H1 (cell line): Measurements from ENCODE around the gene AKR1D1. TPM values are rescaled to one million over a fixed set of nuclear protein-coding genes. Genes with fewer than 3 reads are reported as not detected.

Experiments
- CTCF ChIA-PET: fragments of 300-600 bp; sonication (Branson Sonifier 250); formaldehyde crosslinking; loops from one replicate; lab custom pipeline; 2021; ENCODE audit not compliant: partially characterized antibody; lab: Charles Lee
- POLR2A ChIA-PET: fragments of 300-600 bp; sonication (Branson Sonifier 250); formaldehyde crosslinking; loops from one replicate; lab custom pipeline; 2021; ENCODE audit warnings: inconsistent platforms; ENCODE audit not compliant: partially characterized antibody; lab: Charles Lee
- DNase-seq, 2 experiments: peaks; one replicate each; pipeline versions ENCODE4 v3.0.0 to v3.0.0-alpha.2; 2010 to 2022; ENCODE audit warnings: low spot score in 2 of 2, low read depth in 1 of 2, mixed read lengths in 1 of 2
- FAIRE-seq: peaks from 2 replicates; lab custom pipeline; 2011; peaks lifted over from hg19 to GRCh38; lab: Jason Lieb, UNC
- H2AFZ ChIP-seq: 2 replicates; pipeline ENCODE4 v1.8.1; 2012; ENCODE audit warnings: low read length, inconsistent platforms
- H2AK5ac ChIP-seq: 2 replicates; pipeline ENCODE4 v1.6.1; 2013; ENCODE audit warnings: low read depth, low read length
- H2BK120ac ChIP-seq: replicated peaks from 2 replicates; pipeline ENCODE3; 2013; ENCODE audit warnings: low read depth, low read length, inconsistent platforms
- H2BK12ac ChIP-seq: 2 replicates; pipeline ENCODE4 v1.6.1; 2013; ENCODE audit warnings: low read depth, low read length
- H2BK15ac ChIP-seq: 2 replicates; pipeline ENCODE4 v1.6.1; 2013; ENCODE audit warnings: low read length
- H2BK20ac ChIP-seq: 2 replicates; pipeline ENCODE4 v1.6.1; 2013; ENCODE audit warnings: low read length
- H2BK5ac ChIP-seq: 2 replicates; pipeline ENCODE4 v1.6.1; 2013; ENCODE audit warnings: low read depth, low read length
- H3K14ac ChIP-seq: 2 replicates; pipeline ENCODE4 v1.6.1; 2013; ENCODE audit warnings: inconsistent platforms; ENCODE audit not compliant: insufficient read length
- H3K18ac ChIP-seq: 2 replicates; pipeline ENCODE4 v1.6.1; 2013; ENCODE audit warnings: low read length; ENCODE audit errors: extremely low read depth
- H3K23ac ChIP-seq: 2 replicates; pipeline ENCODE4 v1.6.1; 2013; ENCODE audit warnings: inconsistent platforms; ENCODE audit not compliant: insufficient read length
- H3K23me2 ChIP-seq: 2 replicates; pipeline ENCODE4 v1.6.1; 2013; ENCODE audit warnings: low read depth, low read length
- H3K27ac ChIP-seq: 2 replicates; pipeline ENCODE4 v1.6.1; 2011; ENCODE audit warnings: low read depth, low read length, inconsistent platforms
- H3K27me3 ChIP-seq, 4 experiments: replicated peaks in 1 of 4; 1 replicate in 1 of 4; 2 replicates in 3 of 4; pipeline versions ENCODE4 v1.6.1 to v1.8.1; 2011 to 2013; ENCODE audit warnings: low read length in 3 of 4, mild to moderate bottlenecking in 3 of 4, inconsistent platforms in 2 of 4, mixed read lengths in 2 of 4, moderate library complexity in 1 of 4; ENCODE audit not compliant: control insufficient read depth in 3 of 4, insufficient read depth in 3 of 4; ENCODE audit errors: extremely low read depth in 1 of 4
- H3K36me3 ChIP-seq, 4 experiments: 2 replicates each; pipeline versions ENCODE4 v1.6.1 to v1.8.1; 2011 to 2013; ENCODE audit warnings: mild to moderate bottlenecking in 4 of 4, low read length in 3 of 4, moderate library complexity in 2 of 4, control low read depth in 1 of 4, inconsistent platforms in 1 of 4; ENCODE audit not compliant: insufficient read depth in 4 of 4, control insufficient read depth in 2 of 4
- H3K4ac ChIP-seq: replicated peaks from 2 replicates; pipeline ENCODE3; 2013; ENCODE audit warnings: low read length, low read depth, mixed read lengths, inconsistent platforms; ENCODE audit not compliant: insufficient read length
- H3K4me1 ChIP-seq, 4 experiments: replicated peaks in 1 of 4; 1 replicate in 1 of 4; 2 replicates in 3 of 4; pipeline versions ENCODE4 v1.6.1 to v1.8.1; 2011 to 2013; ENCODE audit warnings: low read length in 3 of 4, inconsistent platforms in 2 of 4, mixed read lengths in 1 of 4; ENCODE audit not compliant: insufficient read depth in 4 of 4, control insufficient read depth in 3 of 4
- H3K4me2 ChIP-seq, 2 experiments: 2 replicates each; pipeline versions ENCODE4 v1.6.1 to v1.8.1; 2011 to 2013; ENCODE audit warnings: low read depth in 2 of 2, low read length in 2 of 2, control low read depth in 1 of 2, inconsistent platforms in 1 of 2, mild to moderate bottlenecking in 1 of 2; ENCODE audit not compliant: insufficient read depth in 1 of 2
- H3K4me3 ChIP-seq, 4 experiments: fragments of 200-600, 300-600 bp in 1 of 4; sonication (generic), shearing (Covaris generic), sonication (Bioruptor Twin) in 1 of 4; 2 replicates each; pipeline versions ENCODE4 v1.5.1 to v1.8.1; 2011 to 2016; ENCODE audit warnings: low read length in 4 of 4, low read depth in 3 of 4, control low read depth in 2 of 4, inconsistent platforms in 2 of 4, mild to moderate bottlenecking in 2 of 4, mixed read lengths in 1 of 4, moderate library complexity in 1 of 4; ENCODE audit not compliant: insufficient read depth in 2 of 4; ENCODE audit errors: extremely low read depth in 1 of 4
- H3K56ac ChIP-seq: replicated peaks from 2 replicates; pipeline ENCODE3; 2013; ENCODE audit warnings: low read depth, mild to moderate bottlenecking, mixed read lengths, low read length, inconsistent platforms; ENCODE audit not compliant: insufficient read length
- H3K79me1 ChIP-seq: 2 replicates; pipeline ENCODE4 v1.6.1; 2013; ENCODE audit warnings: low read depth, low read length, control low read depth
- H3K79me2 ChIP-seq, 2 experiments: 2 replicates each; pipeline versions ENCODE4 v1.6.1 to v1.8.1; 2012 to 2013; ENCODE audit warnings: low read length in 2 of 2, mild to moderate bottlenecking in 2 of 2, inconsistent platforms in 1 of 2; ENCODE audit not compliant: insufficient read depth in 2 of 2, control insufficient read depth in 1 of 2
- H3K9ac ChIP-seq, 4 experiments: replicated peaks in 1 of 4; 1 replicate in 1 of 4; 2 replicates in 3 of 4; pipeline versions ENCODE4 v1.6.1 to v1.8.1; 2011 to 2013; ENCODE audit warnings: low read depth in 3 of 4, low read length in 3 of 4, control low read depth in 2 of 4, mild to moderate bottlenecking in 2 of 4, moderate library complexity in 2 of 4, inconsistent platforms in 1 of 4; ENCODE audit errors: extremely low read depth in 1 of 4
- H3K9me3 ChIP-seq, 2 experiments: 2 replicates each; pipeline versions ENCODE4 v1.6.1 to v1.8.1; 2012 to 2013; ENCODE audit warnings: mild to moderate bottlenecking in 2 of 2, moderate library complexity in 2 of 2, control low read depth in 1 of 2, inconsistent platforms in 1 of 2, low read depth in 1 of 2, low read length in 1 of 2, mixed read lengths in 1 of 2; ENCODE audit not compliant: insufficient read depth in 2 of 2
- H4K20me1 ChIP-seq, 2 experiments: replicated peaks in 1 of 2; 2 replicates each; pipeline versions ENCODE3 to v1.8.1; 2011 to 2013; ENCODE audit warnings: inconsistent platforms in 2 of 2, low read length in 2 of 2, mild to moderate bottlenecking in 1 of 2; ENCODE audit not compliant: insufficient read depth in 2 of 2, control insufficient read depth in 1 of 2
- H4K5ac ChIP-seq: 2 replicates; pipeline ENCODE4 v1.6.1; 2013; ENCODE audit warnings: low read length, low read depth, mixed read lengths, inconsistent platforms; ENCODE audit not compliant: insufficient read length
- H4K8ac ChIP-seq: 2 replicates; pipeline ENCODE4 v1.8.0; 2013; ENCODE audit warnings: mild to moderate bottlenecking, moderate library complexity, low read length, inconsistent platforms; ENCODE audit not compliant: insufficient read depth; ENCODE audit errors: extremely low read depth
- H4K91ac ChIP-seq: replicated peaks from 2 replicates; pipeline ENCODE3; 2013; ENCODE audit warnings: low read length, mixed read lengths, inconsistent platforms; ENCODE audit not compliant: insufficient read length
- BRCA1 ChIP-seq: IDR thresholded peaks from 2 replicates; pipeline ENCODE4 v1.6.1; 2012; ENCODE audit warnings: low read depth, low read length, improper control_type of control experiment
- CTCF ChIP-seq, 3 experiments: IDR thresholded peaks; 1 replicate in 2 of 3; 2 replicates in 1 of 3; pipeline versions ENCODE4 v1.5.1 to v1.6.1; 2011; ENCODE audit warnings: low read length in 3 of 3, mild to moderate bottlenecking in 3 of 3, inconsistent platforms in 2 of 3, low read depth in 1 of 3, moderate library complexity in 1 of 3; ENCODE audit not compliant: insufficient read depth in 1 of 3; ENCODE audit errors: control extremely low read depth in 1 of 3
- FOSL1 ChIP-seq: IDR thresholded peaks from 2 replicates; pipeline ENCODE4 v1.6.1; 2011; ENCODE audit warnings: mild to moderate bottlenecking, low read depth, low read length, moderate library complexity; ENCODE audit not compliant: insufficient read depth
- KDM1A ChIP-seq: fragments of 200-600, 300-600 bp; sonication (generic); IDR thresholded peaks from 2 replicates; pipeline ENCODE4 v1.7.1; 2016; ENCODE audit warnings: mild to moderate bottlenecking, low read length, borderline replicate concordance
- KDM4A ChIP-seq: IDR thresholded peaks from one replicate; pipeline ENCODE4 v1.7.1; 2012; ENCODE audit warnings: low read depth, mild to moderate bottlenecking, moderate library complexity, low read length, inconsistent platforms; ENCODE audit not compliant: severe bottlenecking
- WGBS, 2 experiments: shearing (Covaris generic) in 1 of 2; methylation state at CpG; one replicate each; pipeline versions ENCODE4 v1.1.6 to v1.1.7; 2013 to 2015; ENCODE audit warnings: low lambda C conversion rate in 2 of 2, mixed read lengths in 2 of 2, inconsistent platforms in 1 of 2, low coverage in 1 of 2, missing lambda C conversion rate in 1 of 2; ENCODE audit not compliant: insufficient replicate concordance in 2 of 2, insufficient coverage in 1 of 2, insufficient read length in 1 of 2; ENCODE audit errors: extremely low coverage in 1 of 2, missing lambda C conversion rate in 1 of 2; 5-methylcytosine and 5-hydroxymethylcytosine counted together
- polyA plus RNA-seq, 7 experiments: library from polyadenylated mRNA; depleted of rRNA in 3 of 7; stranded (reverse) in 5 of 7; unstranded in 2 of 7; fragments of >200 nt in 5 of 7; fragments of 200-250 nt in 2 of 7; gene quantifications; 1 replicate in 5 of 7; 2 replicates in 1 of 7; 4 replicates in 1 of 7; pipeline versions ENCODE4 v1.2.1 to v1.2.3, GENCODE V29; 2011 to 2013; ENCODE audit warnings: missing spikeins in 2 of 7, mixed read lengths in 2 of 7
- total RNA-seq: library from RNA; stranded (reverse); fragmentation: NEBNext Ultra II Directional; extraction: Animal tissue kit (Norgen Biotek cat#: 25700); gene quantifications from 2 replicates; pipeline ENCODE4 v1.2.1, GENCODE V29; 2021
- TF ChIP-seq, protein P1 (sequence below): IDR thresholded peaks from 2 replicates; pipeline ENCODE4 v1.6.1; 2011; ENCODE audit warnings: low read length, improper control_type of control experiment

The AKR1D1 gene
- total and polyA plus RNA-seq, 2 of the 8 experiments (the other 6 are each of a cell fraction or from before 2014, with no cell fraction given), result not detected

DNA sequence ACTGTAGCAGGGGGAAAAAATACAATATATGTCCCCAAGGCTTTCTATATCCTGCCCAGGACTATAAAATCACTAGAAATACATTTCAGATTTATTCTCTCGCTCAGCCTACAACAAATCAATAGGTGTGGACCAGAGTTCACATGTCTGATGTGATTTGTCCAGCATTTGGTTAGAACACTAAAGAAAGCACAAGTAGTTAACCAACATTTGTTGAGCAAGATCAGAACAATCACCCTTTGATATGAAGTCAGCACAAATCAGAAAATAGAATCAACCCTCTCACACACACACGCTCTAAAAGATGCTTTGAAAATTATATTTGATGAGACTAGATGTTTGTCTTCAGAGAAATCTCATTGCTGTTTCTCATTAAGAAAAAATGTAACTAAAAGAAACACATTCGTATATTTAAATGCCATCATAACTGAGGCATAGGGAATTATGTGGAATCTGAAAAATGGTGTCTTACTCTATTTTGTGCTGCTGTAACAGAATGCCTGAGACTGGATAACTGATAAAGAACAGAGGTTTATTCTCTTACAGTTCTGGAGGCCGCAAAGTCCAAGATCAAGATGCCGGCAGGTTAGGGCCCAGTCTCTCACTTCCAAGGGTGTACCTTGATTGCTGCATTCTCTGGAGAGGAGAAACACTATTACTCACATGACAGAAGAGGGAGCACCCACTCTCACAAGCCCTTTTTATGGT, 10.5 kb downstream of the AKR1D1 start:
- H3K9ac ChIP-seq, result no peak overlapping the region
- H3K79me2 ChIP-seq, result no peaks in the 10 kb centered on the region
- H4K20me1 ChIP-seq, result no peaks in the 10 kb centered on the region
- POLR2A ChIA-PET, result no interaction called here
- no peak overlapping the region for H2BK5ac ChIP-seq
- H2BK20ac ChIP-seq, result no peak overlapping the region
- H3K79me1 ChIP-seq, result no peaks in the 10 kb centered on the region
- H3K23ac ChIP-seq, result no peak overlapping the region
- H3K14ac ChIP-seq, result no peak overlapping the region
- no peak overlapping the region for H3K27ac ChIP-seq
- 93% methylated on average over 5 of the region's 5 CpGs; no CpG with 5 or more reads in 1 of the 2 experiments for WGBS, 2 experiments
- no peak overlapping the region for H2BK12ac ChIP-seq
- H3K18ac ChIP-seq, result no peak overlapping the region
- no peak overlapping the region for H3K4me3 ChIP-seq
- no peak overlapping the region for H4K5ac ChIP-seq
- H2BK120ac ChIP-seq, result no peak overlapping the region
- no peak overlapping the region for H3K4ac ChIP-seq
- no peaks in the 10 kb centered on the region for H3K9me3 ChIP-seq
- H3K23me2 ChIP-seq, result no peaks in the 10 kb centered on the region
- CTCF ChIA-PET, result no interaction called here
- H3K27me3 ChIP-seq, result no peaks in the 10 kb centered on the region
- FAIRE-seq (no peak), DNase-seq (no peak)
- H4K8ac ChIP-seq, result no peak overlapping the region
- H3K4me2 ChIP-seq, result no peak overlapping the region
- no peaks in the 10 kb centered on the region for H3K4me1 ChIP-seq
- H3K36me3 ChIP-seq, result no peaks in the 10 kb centered on the region
- no peak overlapping the region for H2AFZ ChIP-seq
- no peak overlapping the region for H4K91ac ChIP-seq
- H2BK15ac ChIP-seq, result no peak overlapping the region
- no peak overlapping the region for H2AK5ac ChIP-seq
- no peak overlapping the region for H3K56ac ChIP-seq
- TF ChIP-seq FOSL1 (no peak), KDM4A (no peak), CTCF (IDR thresholded peaks at IDR 0.05; ENCODE audit: control extremely low read depth in 1 of 3, insufficient read depth in 1 of 3, low read depth in 1 of 3, low read length in 3 of 3) (no peak), BRCA1 (no peak), KDM1A (no peak)
- TF ChIP-seq, protein P1, sequence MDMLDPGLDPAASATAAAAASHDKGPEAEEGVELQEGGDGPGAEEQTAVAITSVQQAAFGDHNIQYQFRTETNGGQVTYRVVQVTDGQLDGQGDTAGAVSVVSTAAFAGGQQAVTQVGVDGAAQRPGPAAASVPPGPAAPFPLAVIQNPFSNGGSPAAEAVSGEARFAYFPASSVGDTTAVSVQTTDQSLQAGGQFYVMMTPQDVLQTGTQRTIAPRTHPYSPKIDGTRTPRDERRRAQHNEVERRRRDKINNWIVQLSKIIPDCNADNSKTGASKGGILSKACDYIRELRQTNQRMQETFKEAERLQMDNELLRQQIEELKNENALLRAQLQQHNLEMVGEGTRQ, result no peak
